Pancreas (tissue), 10 donors: ENCODE measurements around the gene MAPK13. TPM values are rescaled to one million over a fixed set of nuclear protein-coding genes. Genes with fewer than 3 reads are reported as not detected.

Experiments
- ATAC-seq, 4 donors: fragments of 200-7000 bp; cut with Tn5 transposase; one replicate each; pipeline versions ENCODE4 v1.8.0 to v1.9.1; 2020; ENCODE audit warnings: mild to moderate bottlenecking in 4 of 4, moderate library complexity in 4 of 4
- DNase-seq, 6 donors: peaks; one replicate each; pipeline ENCODE4 v3.0.0-alpha.2; 2020
- FAIRE-seq: peaks from 2 replicates; lab custom pipeline; 2012; peaks lifted over from hg19 to GRCh38; lab: Jason Lieb, UNC
- H3K27ac ChIP-seq, 4 donors: fragments of 200-600 bp; sonication (generic); 1 replicate in 3 of 4; 2 replicates in 1 of 4; pipeline versions ENCODE4 v1.5.0 to v1.8.0; 2020
- H3K27me3 ChIP-seq, 4 donors: fragments of 200-600 bp; one replicate each; pipeline ENCODE4 v1.8.0; 2021
- H3K36me3 ChIP-seq, 3 donors: fragments of 200-600 bp; sonication (generic) in 1 of 3; one replicate each; pipeline versions ENCODE4 v1.5.0 to v1.8.0; 2020 to 2021
- H3K4me1 ChIP-seq, 3 donors: fragments of 200-600 bp; one replicate each; pipeline ENCODE4 v1.8.0; 2021
- H3K4me3 ChIP-seq, 4 donors: fragments of 200-600 bp; sonication (generic) in 2 of 4; one replicate each; pipeline versions ENCODE4 v1.5.0 to v1.8.0; 2020 to 2021
- H3K9me3 ChIP-seq, 4 donors: fragments of 200-600 bp; one replicate each; pipeline ENCODE4 v1.8.0; 2021
- CTCF ChIP-seq, 4 donors: fragments of 200-600 bp; sonication (generic) in 3 of 4; IDR thresholded peaks; one replicate each; pipeline versions ENCODE4 v1.5.0 to v1.8.0; 2021; ENCODE audit warnings: antibody characterized with exemption in 4 of 4
- WGBS, 2 donors: extraction: QIAGEN DNeasy Blood & Tissue Kit; methylation state at CpG; one replicate each; pipeline ENCODE4 v1.1.7; 2013; 5-methylcytosine and 5-hydroxymethylcytosine counted together
- intact Hi-C, 3 donors: fragments of 100-400 bp; cut with DNase I; formaldehyde crosslinking; loops; one replicate each; pipeline versions ENCODE4 v1.11.1 to v1.14.2; 2022
- polyA plus RNA-seq, 2 donors: library from polyadenylated mRNA; stranded (reverse); fragments of 200-250 nt; gene quantifications; one replicate each; pipeline ENCODE4 v1.2.3, GENCODE V29; 2013
- total RNA-seq, 6 donors: library from RNA; stranded (reverse); fragmentation: NEBNext Ultra II Directional in 4 of 6; extraction: Animal tissue kit (Norgen Biotek cat#: 25700) in 4 of 6; gene quantifications; one replicate each; pipeline versions ENCODE4 v1.2.1 to v1.2.4, GENCODE V29; 2021 to 2023
- donor health status: healthy with polysubstance abuse.
- donor health status: DM: no; HTN: no; CAD: no; lungs with moderate emphysema.
- donor health status: DM: no; HTN: no; CAD: no.
- donor health status: control.
- donor health status: control.
- donor health status: Bipolar disorder and iron deficiency.
- donor health status: DM: yes; HTN: yes; CAD: no.
- donor health status: DM: no; HTN: no; CAD: no.
- donor health status: DM: no; HTN: no; CAD: no.
- donor health status: DM: yes; HTN: yes; CAD: no.

The MAPK13 gene
- total and polyA plus RNA-seq, 8 donors: 20.2 to 46.3 (median 34.0) TPM

DNA sequence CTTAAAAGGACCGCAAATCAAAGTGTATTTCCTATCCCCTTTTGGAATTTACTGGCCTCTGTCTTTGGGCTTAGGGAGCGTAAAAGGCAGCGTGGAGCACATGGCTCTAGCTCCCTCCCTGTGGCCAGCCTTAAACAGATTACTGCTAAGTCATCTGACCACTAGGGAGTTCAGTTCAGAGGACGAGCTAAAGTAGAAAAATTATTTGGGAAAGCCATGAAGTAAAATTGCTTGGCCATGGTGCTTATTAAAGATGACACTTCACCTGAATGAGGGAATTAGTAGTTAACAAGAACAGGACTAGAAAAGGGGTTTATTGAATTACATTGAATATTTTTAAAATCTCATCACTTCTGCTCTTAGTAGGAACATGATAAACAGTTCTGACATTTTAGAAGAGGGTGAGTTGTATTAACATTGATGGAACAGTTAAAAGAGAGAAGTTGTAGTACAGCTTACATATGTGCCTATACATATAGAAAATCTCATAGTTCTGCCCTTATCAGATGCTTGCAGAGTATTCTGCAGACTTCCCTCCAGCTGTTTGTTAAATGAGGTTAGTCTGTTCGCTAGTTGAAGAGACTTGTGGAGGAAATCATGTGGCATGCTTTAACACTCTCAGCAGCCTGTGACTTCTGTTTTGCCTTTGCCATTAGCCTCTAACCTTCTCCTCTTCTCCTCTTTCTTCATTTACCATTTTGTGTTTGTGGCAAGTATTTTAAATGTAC, 31.2 kb upstream of the MAPK13 start:
- intact Hi-C loops: loop anchor here in 1 of 3 donors (10.0 kb wide), 1 partner anchor 74 kb away; the partner anchor contains the start of genes MAPK14 and SLC26A8
- Histone ChIP-seq H3K9me3 (no peaks in the 10 kb centered on the region), H3K36me3 (peaks cover 0 to 10% (median 0%) of the 10 kb centered on the region in 3 donors), H3K27me3 (no peaks in the 10 kb centered on the region), H3K4me1 (peaks cover 0 to 6% (median 0%) of the 10 kb centered on the region in 3 donors), H3K27ac (no peak overlapping the region), H3K4me3 (no peak overlapping the region)
- DNase-seq (no peak), FAIRE-seq (no peak), ATAC-seq (no peak)
- 84 to 85% methylated on average over 5 of the region's 5 CpGs for WGBS, 2 donors
- no peak for TF ChIP-seq CTCF (IDR thresholded peaks at IDR 0.05)

GRCh38 chr6:36099869-36100483, 30.3 kb upstream of the MAPK13 start:
- no peak for FAIRE-seq

DNA sequence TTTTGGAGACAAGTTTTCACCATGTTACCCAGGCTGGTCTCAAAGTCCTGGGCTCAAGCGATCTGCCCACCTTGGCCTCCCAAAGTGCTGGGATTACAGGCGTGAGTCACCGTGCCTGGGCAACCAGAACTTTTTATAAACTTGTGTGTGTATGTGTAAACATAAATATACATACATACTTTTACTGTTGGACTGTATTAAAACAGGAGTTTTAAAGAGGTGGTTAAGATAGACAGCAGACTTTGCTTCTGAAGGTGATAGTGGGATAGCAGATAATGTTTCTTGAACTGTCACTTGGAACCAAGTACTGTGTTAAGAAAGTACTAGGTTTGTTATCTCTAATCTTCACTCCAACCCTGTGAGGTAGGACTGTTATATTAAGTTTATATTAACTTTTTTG, 28.6 kb upstream of the MAPK13 start:
- intact Hi-C loops: no loop called here
- no peak overlapping the region for H3K27ac ChIP-seq
- DNase-seq (no peak), FAIRE-seq (no peak), ATAC-seq (no peak)
- no peak for TF ChIP-seq CTCF (IDR thresholded peaks at IDR 0.05)
- peaks cover 0 to 10% (median 0%) of the 10 kb centered on the region in 3 donors for H3K36me3 ChIP-seq
- no peaks in the 10 kb centered on the region for H3K9me3 ChIP-seq
- H3K4me1 ChIP-seq: peaks cover 0 to 6% (median 0%) of the 10 kb centered on the region in 3 donors
- WGBS, 2 donors: 94 to 99% methylated on average over 3 of the region's 3 CpGs
- H3K27me3 ChIP-seq: no peaks in the 10 kb centered on the region
- H3K4me3 ChIP-seq: no peak overlapping the region

More at GRCh38 chr6:36099869-36100483, 30.3 kb upstream of the MAPK13 start:
- no peak for TF ChIP-seq CTCF (IDR thresholded peaks at IDR 0.05)
- WGBS, 2 donors: 30 to 39% methylated on average over 6 of the region's 6 CpGs
- no peak for ATAC-seq
- no peak overlapping the region for H3K4me3 ChIP-seq
- peaks cover 0 to 6% (median 0%) of the 10 kb centered on the region in 3 donors for H3K4me1 ChIP-seq
- peaks cover 0 to 10% (median 0%) of the 10 kb centered on the region in 3 donors for H3K36me3 ChIP-seq
- intact Hi-C loops: loop anchor here in 1 of 3 donors (10.0 kb wide), 1 partner anchor 75 kb away; the partner anchor contains the start of genes MAPK14 and SLC26A8
- H3K27ac ChIP-seq: no peak overlapping the region
- no peak for DNase-seq
- no peaks in the 10 kb centered on the region for H3K27me3 ChIP-seq
- H3K9me3 ChIP-seq: no peaks in the 10 kb centered on the region

GRCh38 chr6:36102853-36103252, 27.5 kb upstream of the MAPK13 start:
- no peak for ATAC-seq
- 64 to 72% methylated on average over 4 of the region's 4 CpGs for WGBS, 2 donors
- TF ChIP-seq CTCF (IDR thresholded peaks at IDR 0.05): no peak

More at GRCh38 chr6:36102853-36103252, 27.5 kb upstream of the MAPK13 start:
- Histone ChIP-seq H3K36me3 (peaks cover 0 to 16% (median 2%) of the 10 kb centered on the region in 3 donors), H3K27ac (no peak overlapping the region), H3K4me3 (no peak overlapping the region), H3K9me3 (no peaks in the 10 kb centered on the region), H3K27me3 (no peaks in the 10 kb centered on the region), H3K4me1 (peaks cover 0 to 6% (median 0%) of the 10 kb centered on the region in 3 donors)
- no peak for DNase-seq
- no peak for FAIRE-seq
- intact Hi-C loops: no loop called here
